Ishikawa (cell line): Measurements from ENCODE around the gene AURKAIP1.

Experiments
- CEBPB ChIP-seq: IDR thresholded peaks from 2 replicates; pipeline ENCODE4 v1.6.1; 2012
- CREB1 ChIP-seq: IDR thresholded peaks from 2 replicates; pipeline ENCODE4 v1.6.1; 2012; ENCODE audit warnings: low read depth
- EGR1 ChIP-seq: IDR thresholded peaks from 2 replicates; pipeline ENCODE4 v1.6.1; 2012
- EP300 ChIP-seq: IDR thresholded peaks from 2 replicates; pipeline ENCODE4 v1.6.1; 2012; ENCODE audit warnings: borderline replicate concordance
- FOXM1 ChIP-seq: IDR thresholded peaks from 2 replicates; pipeline ENCODE4 v1.6.1; 2012; ENCODE audit warnings: low read depth, borderline replicate concordance
- NFIC ChIP-seq: IDR thresholded peaks from 2 replicates; pipeline ENCODE4 v1.6.1; 2012
- RAD21 ChIP-seq: IDR thresholded peaks from 2 replicates; pipeline ENCODE4 v1.6.1; 2012; ENCODE audit warnings: low read depth
- TAF1 ChIP-seq: IDR thresholded peaks from 2 replicates; pipeline ENCODE4 v1.6.1; 2012; ENCODE audit warnings: low read depth, mild to moderate bottlenecking
- TCF12 ChIP-seq: IDR thresholded peaks from 2 replicates; pipeline ENCODE4 v1.6.1; 2012; ENCODE audit warnings: low read depth
- TEAD4 ChIP-seq: IDR thresholded peaks from 2 replicates; pipeline ENCODE4 v1.6.1; 2012
- YY1 ChIP-seq: IDR thresholded peaks from 2 replicates; pipeline ENCODE4 v1.6.1; 2012; ENCODE audit warnings: low read depth
- ZBTB7A ChIP-seq: IDR thresholded peaks from 2 replicates; pipeline ENCODE4 v1.6.1; 2012; ENCODE audit warnings: low read depth
- TF ChIP-seq, protein P1 (sequence below): IDR thresholded peaks from 2 replicates; pipeline ENCODE4 v1.6.1; 2012
- TF ChIP-seq, protein P2 (sequence below): IDR thresholded peaks from 2 replicates; pipeline ENCODE4 v1.6.1; 2012; ENCODE audit warnings: low read depth, mild to moderate bottlenecking
- TF ChIP-seq, protein P3 (sequence below): IDR thresholded peaks from 2 replicates; pipeline ENCODE4 v1.6.1; 2012

The AURKAIP1 gene

DNA sequence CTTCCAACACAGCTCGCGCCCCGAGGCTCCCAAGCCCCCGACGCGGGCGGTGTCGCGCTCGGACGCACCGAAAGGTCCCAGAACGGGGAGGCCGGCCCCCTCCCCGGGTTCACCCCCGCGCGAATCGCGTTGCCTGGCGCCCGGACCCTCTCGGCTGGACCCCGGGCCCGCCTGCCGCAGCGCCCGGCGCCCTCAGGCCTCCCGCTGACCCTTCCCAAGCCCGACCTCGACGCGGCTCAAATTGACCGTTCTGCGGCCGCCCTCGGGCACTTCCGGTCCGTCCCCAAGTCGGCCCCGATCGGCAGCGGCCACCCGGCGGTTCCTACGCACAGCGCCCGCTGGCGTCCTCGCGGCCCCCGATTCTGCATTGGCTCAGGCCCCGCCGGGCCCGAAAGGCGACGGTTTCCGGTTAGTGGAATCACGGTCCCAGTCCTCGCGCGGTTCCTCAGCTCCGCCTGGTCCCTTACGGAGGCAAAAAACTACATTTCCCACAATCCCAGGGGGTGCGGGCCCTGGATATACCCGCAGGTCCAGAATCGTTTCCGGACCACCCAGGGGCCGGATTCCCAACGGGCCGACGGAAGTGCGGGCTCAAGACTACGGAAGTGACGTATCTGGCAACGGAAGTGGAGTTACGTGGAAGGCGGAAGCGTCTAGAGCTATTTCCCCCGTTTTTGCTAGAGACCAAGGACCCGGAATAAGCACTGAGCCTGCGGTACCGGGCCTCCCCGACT lies at the start of gene AURKAIP1:
AURKAIP1 (minus strand) TSS at position 279 of the 734 bp plus-strand sequence. CDS start 451 bp downstream, outside the sequence.
- TF ChIP-seq CEBPB (peak; percentile 30; the same call in 1 of the 2 replicates), CREB1 (peak; percentile 83), EGR1 (peak; percentile 87), RAD21 (peak; percentile 1; the same call in 1 of the 2 replicates), TAF1 (peak; percentile 87), NFIC (peak; percentile 50), FOXM1 (no peak), EP300 (peak; percentile 49; the same call in 1 of the 2 replicates), YY1 (peak; percentile 72), TCF12 (peak; percentile 84), ZBTB7A (peak; percentile 29; the same call in 1 of the 2 replicates), TEAD4 (peak; percentile 50)
- TF ChIP-seq, protein P1, sequence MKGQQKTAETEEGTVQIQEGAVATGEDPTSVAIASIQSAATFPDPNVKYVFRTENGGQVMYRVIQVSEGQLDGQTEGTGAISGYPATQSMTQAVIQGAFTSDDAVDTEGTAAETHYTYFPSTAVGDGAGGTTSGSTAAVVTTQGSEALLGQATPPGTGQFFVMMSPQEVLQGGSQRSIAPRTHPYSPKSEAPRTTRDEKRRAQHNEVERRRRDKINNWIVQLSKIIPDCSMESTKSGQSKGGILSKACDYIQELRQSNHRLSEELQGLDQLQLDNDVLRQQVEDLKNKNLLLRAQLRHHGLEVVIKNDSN = peak; percentile 67
- TF ChIP-seq, protein P2, sequence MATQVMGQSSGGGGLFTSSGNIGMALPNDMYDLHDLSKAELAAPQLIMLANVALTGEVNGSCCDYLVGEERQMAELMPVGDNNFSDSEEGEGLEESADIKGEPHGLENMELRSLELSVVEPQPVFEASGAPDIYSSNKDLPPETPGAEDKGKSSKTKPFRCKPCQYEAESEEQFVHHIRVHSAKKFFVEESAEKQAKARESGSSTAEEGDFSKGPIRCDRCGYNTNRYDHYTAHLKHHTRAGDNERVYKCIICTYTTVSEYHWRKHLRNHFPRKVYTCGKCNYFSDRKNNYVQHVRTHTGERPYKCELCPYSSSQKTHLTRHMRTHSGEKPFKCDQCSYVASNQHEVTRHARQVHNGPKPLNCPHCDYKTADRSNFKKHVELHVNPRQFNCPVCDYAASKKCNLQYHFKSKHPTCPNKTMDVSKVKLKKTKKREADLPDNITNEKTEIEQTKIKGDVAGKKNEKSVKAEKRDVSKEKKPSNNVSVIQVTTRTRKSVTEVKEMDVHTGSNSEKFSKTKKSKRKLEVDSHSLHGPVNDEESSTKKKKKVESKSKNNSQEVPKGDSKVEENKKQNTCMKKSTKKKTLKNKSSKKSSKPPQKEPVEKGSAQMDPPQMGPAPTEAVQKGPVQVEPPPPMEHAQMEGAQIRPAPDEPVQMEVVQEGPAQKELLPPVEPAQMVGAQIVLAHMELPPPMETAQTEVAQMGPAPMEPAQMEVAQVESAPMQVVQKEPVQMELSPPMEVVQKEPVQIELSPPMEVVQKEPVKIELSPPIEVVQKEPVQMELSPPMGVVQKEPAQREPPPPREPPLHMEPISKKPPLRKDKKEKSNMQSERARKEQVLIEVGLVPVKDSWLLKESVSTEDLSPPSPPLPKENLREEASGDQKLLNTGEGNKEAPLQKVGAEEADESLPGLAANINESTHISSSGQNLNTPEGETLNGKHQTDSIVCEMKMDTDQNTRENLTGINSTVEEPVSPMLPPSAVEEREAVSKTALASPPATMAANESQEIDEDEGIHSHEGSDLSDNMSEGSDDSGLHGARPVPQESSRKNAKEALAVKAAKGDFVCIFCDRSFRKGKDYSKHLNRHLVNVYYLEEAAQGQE = no peak; the same call in 1 of the 2 replicates
- TF ChIP-seq, protein P3, sequence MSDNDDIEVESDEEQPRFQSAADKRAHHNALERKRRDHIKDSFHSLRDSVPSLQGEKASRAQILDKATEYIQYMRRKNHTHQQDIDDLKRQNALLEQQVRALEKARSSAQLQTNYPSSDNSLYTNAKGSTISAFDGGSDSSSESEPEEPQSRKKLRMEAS = peak; percentile 94

DNA sequence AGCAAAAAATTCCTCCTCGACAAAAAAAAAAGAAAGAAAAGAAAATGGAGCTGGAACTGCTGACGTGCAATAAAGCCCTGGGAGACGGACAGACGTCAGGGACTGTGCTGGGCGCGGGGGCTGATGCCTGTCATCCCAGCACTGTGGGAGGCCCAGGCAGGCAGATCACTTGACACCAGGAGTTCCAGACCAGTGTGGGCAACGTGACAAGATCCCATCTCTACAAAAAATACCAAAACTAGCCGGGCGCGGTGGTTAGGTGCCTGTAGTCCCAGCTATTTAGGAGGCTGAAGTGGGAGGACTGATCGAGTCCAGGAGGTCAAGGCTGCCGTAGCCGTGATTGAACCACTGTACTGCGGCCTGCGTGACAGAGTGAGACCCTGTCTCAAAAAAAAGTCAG lies 49.7 kb upstream of the AURKAIP1 start:
- TF ChIP-seq TCF12 = no peak

DNA sequence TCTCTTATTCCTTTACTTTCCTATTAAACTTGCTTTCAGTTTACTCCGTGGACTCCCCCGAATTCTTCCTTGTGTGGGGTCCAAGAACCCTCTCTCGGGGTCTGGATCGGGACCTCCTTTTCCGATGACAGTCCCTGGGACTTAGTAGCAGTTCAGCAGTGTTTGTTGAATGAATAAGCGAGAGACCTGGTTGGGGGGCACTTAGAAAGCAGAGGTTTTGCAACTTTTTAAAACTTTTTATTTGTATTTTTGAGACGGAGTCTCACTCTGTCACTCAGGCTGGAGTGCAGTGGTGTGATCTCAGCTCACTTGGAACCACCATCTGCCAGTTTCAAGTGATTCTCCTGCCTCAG lies 48.2 kb upstream of the AURKAIP1 start:
- TF ChIP-seq, protein P1 = no peak
- TF ChIP-seq TCF12 (no peak), CEBPB (no peak), CREB1 (no peak), EP300 (no peak), RAD21 (no peak), FOXM1 (no peak), TEAD4 (no peak), ZBTB7A (no peak), YY1 (no peak), NFIC (no peak), EGR1 (no peak), TAF1 (no peak)
- TF ChIP-seq, protein P3 = no peak
- TF ChIP-seq, protein P2 = no peak

DNA sequence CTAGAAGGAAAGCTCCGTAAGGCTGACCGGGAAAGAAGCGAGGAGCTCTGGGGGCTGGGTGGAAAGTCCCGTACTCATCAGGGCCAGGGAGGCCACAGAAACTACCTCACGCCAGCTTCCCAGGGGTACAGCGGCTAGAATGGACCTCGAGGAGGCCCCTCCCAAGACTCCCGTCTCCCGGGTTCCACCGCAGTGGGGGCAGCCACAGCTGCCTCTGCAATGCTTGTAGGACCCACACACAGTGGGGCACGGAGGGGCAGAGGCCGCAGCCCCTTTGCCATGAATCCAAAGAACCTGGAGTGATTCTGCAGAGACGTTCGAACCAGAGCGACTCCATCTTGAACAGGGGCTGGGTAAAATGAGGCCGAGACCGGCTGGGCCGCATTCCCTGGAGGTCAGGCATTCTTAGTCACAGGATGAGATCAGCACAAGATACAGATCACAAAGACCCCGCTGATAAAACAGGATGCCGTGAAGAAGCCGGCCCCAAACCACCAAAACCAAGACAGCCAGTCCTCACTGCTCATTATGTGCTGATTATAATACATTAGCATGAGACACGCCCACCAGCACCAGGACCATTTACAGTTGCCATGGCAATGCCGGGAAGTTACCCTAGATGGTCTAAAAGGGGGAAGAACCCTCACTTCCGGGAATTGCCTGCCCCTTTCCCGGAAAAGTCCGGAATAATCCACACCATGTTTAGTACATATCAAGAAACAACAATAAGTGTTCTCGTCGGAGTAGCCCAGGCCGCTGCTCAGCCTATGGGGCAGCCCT lies 47.6 kb upstream of the AURKAIP1 start:
- TF ChIP-seq EP300 (no peak), CREB1 (no peak), ZBTB7A (0 out of 2 replicates have a peak, but pooled peaks have one; percentile 39), CEBPB (no peak), YY1 (0 out of 2 replicates have a peak, but pooled peaks have one; percentile 65), TCF12 (no peak), NFIC (no peak), FOXM1 (no peak), TEAD4 (peak; percentile 74), RAD21 (no peak), TAF1 (no peak), EGR1 (no peak)
- TF ChIP-seq, protein P3 = no peak
- TF ChIP-seq, protein P2 = no peak
- TF ChIP-seq, protein P1 = no peak
